Measurements from ENCODE around the gene ESR2. TPM values are rescaled to one million over a fixed set of nuclear protein-coding genes. Genes with fewer than 3 reads are reported as not detected.

The ESR2 gene
- total RNA-seq, 1 donor from 2014 or later: 2.2 TPM

GRCh38 chr14:64201921-64202545 lies 92.1 kb downstream of the ESR2 start:
- Histone ChIP-seq H3K4me1 (no peaks in the 10 kb centered on the region), H3K27ac (no peak overlapping the region), H3K27me3 (no peaks in the 10 kb centered on the region), H3K36me3 (no peaks in the 10 kb centered on the region), H3K4me3 (no peak overlapping the region), H3K9me3 (no peaks in the 10 kb centered on the region)
- intact Hi-C loops (cut with DNase I): loop anchor here (2.0 kb wide), 1 partner anchor 235 kb away; no protein-coding TSS in a partner anchor
- DNase-seq (ENCODE audit: extremely low spot score in 2 of 2): no peak
- TF ChIP-seq POLR2AphosphoS5 (IDR thresholded peaks at IDR 0.05; ENCODE audit: insufficient read depth in 1 of 2, low read depth in 1 of 2) (no peak), CTCF (IDR thresholded peaks at IDR 0.05) (no peak), POLR2A (IDR thresholded peaks at IDR 0.05) (no peak)

GRCh38 chr14:64201296-64201695 lies 92.9 kb downstream of the ESR2 start:
- intact Hi-C loops (cut with DNase I): no loop called here
- Histone ChIP-seq H3K27ac (no peak overlapping the region), H3K4me3 (no peak overlapping the region), H3K27me3 (no peaks in the 10 kb centered on the region), H3K9me3 (no peaks in the 10 kb centered on the region), H3K36me3 (no peaks in the 10 kb centered on the region), H3K4me1 (no peaks in the 10 kb centered on the region)
- no peak for DNase-seq (ENCODE audit: extremely low spot score in 2 of 2)
- TF ChIP-seq POLR2AphosphoS5 (IDR thresholded peaks at IDR 0.05; ENCODE audit: insufficient read depth in 1 of 2, low read depth in 1 of 2): no peak
- TF ChIP-seq POLR2A (IDR thresholded peaks at IDR 0.05): no peak
- no peak for TF ChIP-seq CTCF (IDR thresholded peaks at IDR 0.05)

GRCh38 chr14:64200170-64200569 lies 94.0 kb downstream of the ESR2 start:
- intact Hi-C loops (cut with DNase I): no loop called here
- Histone ChIP-seq H3K27ac (no peak overlapping the region), H3K27me3 (no peaks in the 10 kb centered on the region), H3K36me3 (no peaks in the 10 kb centered on the region), H3K4me1 (no peaks in the 10 kb centered on the region), H3K9me3 (no peaks in the 10 kb centered on the region), H3K4me3 (no peak overlapping the region)
- DNase-seq (ENCODE audit: extremely low spot score in 2 of 2): no peak
- TF ChIP-seq POLR2A (IDR thresholded peaks at IDR 0.05): no peak
- TF ChIP-seq POLR2AphosphoS5 (IDR thresholded peaks at IDR 0.05; ENCODE audit: insufficient read depth in 1 of 2, low read depth in 1 of 2): no peak
- no peak for TF ChIP-seq CTCF (IDR thresholded peaks at IDR 0.05)

GRCh38 chr14:64198486-64198885 lies 95.7 kb downstream of the ESR2 start:
- H3K36me3 ChIP-seq: no peaks in the 10 kb centered on the region

More at GRCh38 chr14:64198486-64198885, 95.7 kb downstream of the ESR2 start:
- Histone ChIP-seq H3K9me3 (no peaks in the 10 kb centered on the region), H3K27ac (no peak overlapping the region), H3K4me1 (no peaks in the 10 kb centered on the region), H3K4me3 (no peak overlapping the region), H3K27me3 (no peaks in the 10 kb centered on the region)
- intact Hi-C loops (cut with DNase I): no loop called here
- no peak for DNase-seq (ENCODE audit: extremely low spot score in 2 of 2)
- no peak for TF ChIP-seq CTCF (IDR thresholded peaks at IDR 0.05)
- TF ChIP-seq POLR2AphosphoS5 (IDR thresholded peaks at IDR 0.05; ENCODE audit: insufficient read depth in 1 of 2, low read depth in 1 of 2): no peak
- TF ChIP-seq POLR2A (IDR thresholded peaks at IDR 0.05): no peak
